Measurements from ENCODE around the gene PRKCA.

DNA sequence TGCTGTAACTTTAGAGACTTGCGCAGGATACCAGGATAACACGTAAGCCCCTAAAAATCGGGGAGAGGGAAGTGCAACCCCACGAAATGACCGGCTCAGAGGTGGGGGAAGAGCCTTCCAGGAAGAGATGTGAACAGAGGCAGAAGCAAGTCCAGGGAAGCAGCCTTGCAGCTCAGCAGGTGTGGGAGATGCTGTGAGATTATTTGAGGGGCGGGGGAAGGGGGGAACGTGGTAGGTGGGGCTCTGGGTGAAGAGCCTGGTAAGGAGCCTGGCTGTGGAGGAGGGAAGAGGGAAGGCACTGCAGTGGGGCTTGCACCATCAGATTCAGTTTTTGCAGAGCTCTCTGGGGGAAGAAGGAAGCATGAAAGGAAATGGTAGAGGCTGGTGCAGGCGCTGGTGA lies 437.1 kb downstream of the PRKCA start:
- TF ChIP-seq EZH2 (IDR thresholded peaks at IDR 0.05) (no peak), POLR2AphosphoS5 (IDR thresholded peaks at IDR 0.05; ENCODE audit: borderline replicate concordance, low read depth, low read length) (no peak), FOXP2 (optimal IDR thresholded peaks at IDR 0.05; ENCODE audit: control extremely low read depth, extremely low read length, insufficient read depth) (no peak)

All from SK-N-MC (cell line).